ENCODE results near the gene GOLGB1.

DNA sequence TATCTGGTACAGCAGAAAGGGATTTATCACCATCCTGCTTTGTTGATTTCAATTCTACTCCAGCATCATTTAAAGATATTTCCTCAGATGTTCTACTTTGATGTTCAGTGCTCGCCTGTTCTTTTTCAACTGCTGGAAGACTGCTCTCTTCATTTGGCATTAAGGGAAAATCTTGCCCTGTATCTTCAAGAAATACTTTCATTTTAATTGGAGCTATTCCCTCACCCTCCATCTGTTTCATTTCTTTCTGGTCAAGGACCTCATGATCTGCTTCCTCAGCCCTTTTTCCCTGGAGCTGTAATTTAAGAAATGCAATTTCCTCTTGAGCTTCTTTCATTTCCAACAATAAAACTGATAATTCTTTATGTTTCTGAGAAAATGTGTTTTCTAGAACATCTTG, 51.1 kb downstream of the GOLGB1 start:
- TF ChIP-seq, protein P1, sequence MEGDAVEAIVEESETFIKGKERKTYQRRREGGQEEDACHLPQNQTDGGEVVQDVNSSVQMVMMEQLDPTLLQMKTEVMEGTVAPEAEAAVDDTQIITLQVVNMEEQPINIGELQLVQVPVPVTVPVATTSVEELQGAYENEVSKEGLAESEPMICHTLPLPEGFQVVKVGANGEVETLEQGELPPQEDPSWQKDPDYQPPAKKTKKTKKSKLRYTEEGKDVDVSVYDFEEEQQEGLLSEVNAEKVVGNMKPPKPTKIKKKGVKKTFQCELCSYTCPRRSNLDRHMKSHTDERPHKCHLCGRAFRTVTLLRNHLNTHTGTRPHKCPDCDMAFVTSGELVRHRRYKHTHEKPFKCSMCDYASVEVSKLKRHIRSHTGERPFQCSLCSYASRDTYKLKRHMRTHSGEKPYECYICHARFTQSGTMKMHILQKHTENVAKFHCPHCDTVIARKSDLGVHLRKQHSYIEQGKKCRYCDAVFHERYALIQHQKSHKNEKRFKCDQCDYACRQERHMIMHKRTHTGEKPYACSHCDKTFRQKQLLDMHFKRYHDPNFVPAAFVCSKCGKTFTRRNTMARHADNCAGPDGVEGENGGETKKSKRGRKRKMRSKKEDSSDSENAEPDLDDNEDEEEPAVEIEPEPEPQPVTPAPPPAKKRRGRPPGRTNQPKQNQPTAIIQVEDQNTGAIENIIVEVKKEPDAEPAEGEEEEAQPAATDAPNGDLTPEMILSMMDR (IDR thresholded peaks at IDR 0.05), result no peak
- TF ChIP-seq POLR2AphosphoS5 (IDR thresholded peaks at IDR 0.05) (no peak), EP300 (IDR thresholded peaks at IDR 0.05) (no peak), POLR2A (IDR thresholded peaks at IDR 0.05) (no peak)
